ENCODE measurements around the gene C2CD4A.
A peak's percentile ranks its signal among the peaks of the same experiment; 100 is the strongest.

Gene C2CD4A

GRCh38 chr15:62058327-62059028, 8.3 kb upstream of the C2CD4A start:
- no peak for TF ChIP-seq POLR2AphosphoS5 (IDR thresholded peaks at IDR 0.05; ENCODE audit: low read depth)
- no peak overlapping the region; the same call in 1 of the 2 replicates for H3K4me3 ChIP-seq (replicated peaks; ENCODE audit: insufficient read depth, low read length)
- H3K27ac ChIP-seq (replicated peaks): no peak overlapping the region
- H3K27me3 ChIP-seq (ENCODE audit: insufficient read depth, poor library complexity, severe bottlenecking): no peaks in the 10 kb centered on the region
- DNase-seq (ENCODE audit: low read depth in 1 of 2, low spot score in 1 of 2): no peak

- TF ChIP-seq CTCF (IDR thresholded peaks at IDR 0.05; ENCODE audit: insufficient read depth, low read length) (no peak), POLR2AphosphoS5 (IDR thresholded peaks at IDR 0.05; ENCODE audit: low read depth) (no peak), GABPA (IDR thresholded peaks at IDR 0.05; ENCODE audit: low read depth) (no peak), SPI1 (IDR thresholded peaks at IDR 0.05; ENCODE audit: borderline replicate concordance, low read depth) (no peak), REST (IDR thresholded peaks at IDR 0.05; ENCODE audit: insufficient replicate concordance, low read depth) (no peak)
- Histone ChIP-seq H3K27ac (replicated peaks) (peak overlapping the region; percentile 94), H3K4me3 (replicated peaks; ENCODE audit: insufficient read depth, low read length) (peak overlapping the region; percentile 91), H3K27me3 (ENCODE audit: insufficient read depth, poor library complexity, severe bottlenecking) (no peaks in the 10 kb centered on the region)
- DNase-seq (ENCODE audit: low read depth in 1 of 2, low spot score in 1 of 2): no peak
These were observed 7.5 kb upstream of the C2CD4A start for GRCh38 chr15:62059108-62059815.

GRCh38 chr15:62059816-62060112, 7.0 kb upstream of the C2CD4A start:
- no peaks in the 10 kb centered on the region for H3K27me3 ChIP-seq (ENCODE audit: insufficient read depth, poor library complexity, severe bottlenecking)
- peak overlapping the region; percentile 91 for H3K4me3 ChIP-seq (replicated peaks; ENCODE audit: insufficient read depth, low read length)
- DNase-seq (ENCODE audit: low read depth in 1 of 2, low spot score in 1 of 2): peak in 1 of 2 experiments; percentile 75
- TF ChIP-seq REST (IDR thresholded peaks at IDR 0.05; ENCODE audit: insufficient replicate concordance, low read depth) (peak; percentile 38), POLR2AphosphoS5 (IDR thresholded peaks at IDR 0.05; ENCODE audit: low read depth) (no peak; the same call in 1 of the 2 replicates), GABPA (IDR thresholded peaks at IDR 0.05; ENCODE audit: low read depth) (no peak), SPI1 (IDR thresholded peaks at IDR 0.05; ENCODE audit: borderline replicate concordance, low read depth) (peak; percentile 70; the same call in 1 of the 2 replicates), CTCF (IDR thresholded peaks at IDR 0.05; ENCODE audit: insufficient read depth, low read length) (no peak)
- H3K27ac ChIP-seq (replicated peaks): peak overlapping the region; percentile 94

- TF ChIP-seq GABPA (IDR thresholded peaks at IDR 0.05; ENCODE audit: low read depth) (no peak), CTCF (IDR thresholded peaks at IDR 0.05; ENCODE audit: insufficient read depth, low read length) (peak; percentile 57), POLR2AphosphoS5 (IDR thresholded peaks at IDR 0.05; ENCODE audit: low read depth) (no peak; the same call in 1 of the 2 replicates), SPI1 (IDR thresholded peaks at IDR 0.05; ENCODE audit: borderline replicate concordance, low read depth) (peak; percentile 41; the same call in 1 of the 2 replicates)
- peak; percentile 81 to 95 for DNase-seq (ENCODE audit: low read depth in 1 of 2, low spot score in 1 of 2)
- Histone ChIP-seq H3K27ac (replicated peaks) (peak within 1 kb of the TSS; percentile 94), H3K4me3 (replicated peaks; ENCODE audit: insufficient read depth, low read length) (peak within 1 kb of the TSS; percentile 91), H3K27me3 (ENCODE audit: insufficient read depth, poor library complexity, severe bottlenecking) (no peaks in the 10 kb centered on the region)
These were observed 6.5 kb upstream of the C2CD4A start, which contains the start of gene VPS13C for GRCh38 chr15:62060113-62060895. VPS13C (minus strand) TSS chr15:62060447; CDS start chr15:62060374, 73 bp downstream.

Measured in HL-60 (cell line).